Measurements from ENCODE around the gene PGK1. TPM values are rescaled to one million over a fixed set of nuclear protein-coding genes. Genes with fewer than 3 reads are reported as not detected.
A peak's percentile ranks its signal among the peaks of the same experiment; 100 is the strongest.

Gene PGK1
- polyA plus RNA-seq, 4 donors: 185 to 288 (median 207) TPM

DNA sequence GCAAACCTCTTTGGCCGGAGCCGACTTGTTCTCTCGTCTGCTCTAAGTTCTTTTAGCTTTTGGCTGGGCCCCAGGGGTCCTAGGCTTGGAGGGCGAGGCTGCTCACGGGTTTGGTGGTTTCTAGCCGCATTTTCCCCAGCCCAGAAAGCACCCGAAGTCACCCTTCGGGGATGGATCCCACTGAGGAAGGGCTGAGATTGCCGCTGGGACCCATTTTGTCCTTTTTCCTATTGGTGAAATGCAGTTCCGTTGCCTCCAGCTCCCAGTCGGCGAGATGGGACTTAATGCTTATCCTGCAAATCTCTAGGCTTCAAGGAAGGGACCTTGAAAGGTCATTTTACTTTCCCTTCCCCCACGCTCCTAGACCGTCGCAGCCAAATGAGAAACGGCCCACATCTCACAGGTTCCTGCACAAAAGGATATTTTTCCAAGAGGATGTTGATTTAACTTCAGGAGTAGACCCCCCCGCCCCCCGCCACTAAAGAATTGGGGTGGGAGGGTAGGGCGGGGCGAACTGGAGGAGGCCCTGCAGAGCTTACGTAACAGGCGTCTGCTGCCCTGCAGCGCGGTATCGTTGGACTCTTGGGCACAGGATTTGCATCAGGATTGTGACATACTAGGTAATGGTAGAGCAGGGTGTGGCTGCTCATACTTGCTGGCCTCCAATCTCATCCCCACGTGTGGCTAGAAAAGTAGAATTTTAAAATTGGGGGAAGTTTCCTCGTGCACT, 564 bp downstream of the PGK1 start:
- H3K36me3 ChIP-seq (ENCODE audit: control insufficient read depth in 3 of 3, insufficient read depth in 2 of 3, low read depth in 1 of 3, low read length in 3 of 3): no peaks in the 10 kb centered on the region
- peak overlapping the region; percentile 65 to 77 (median 74) for H3K4me3 ChIP-seq (ENCODE audit: low read depth in 1 of 3, low read length in 3 of 3)
- H3K27ac ChIP-seq (ENCODE audit: low read depth in 1 of 3, low read length in 2 of 3): peak overlapping the region; percentile 87 to 98 (median 93)
- H3K9me3 ChIP-seq (ENCODE audit: control insufficient read depth in 2 of 2, insufficient read depth in 1 of 2, low read depth in 1 of 2, low read length in 1 of 2): no peaks in the 10 kb centered on the region
- 1 to 33% (median 11%) methylated on average over 26 to 27 of the region's 27 CpGs for WGBS, 3 donors
- no peak for FAIRE-seq
- peak; percentile 81 to 83 for DNase-seq
- H3K4me1 ChIP-seq (ENCODE audit: control insufficient read depth in 3 of 3, insufficient read depth in 2 of 3, low read depth in 1 of 3, low read length in 2 of 3): peaks cover 0 to 7% (median 0%) of the 10 kb centered on the region in 3 donors
- no peaks in the 10 kb centered on the region for H3K27me3 ChIP-seq (ENCODE audit: control insufficient read depth in 3 of 3, insufficient read depth in 3 of 3, low read length in 3 of 3)

DNA sequence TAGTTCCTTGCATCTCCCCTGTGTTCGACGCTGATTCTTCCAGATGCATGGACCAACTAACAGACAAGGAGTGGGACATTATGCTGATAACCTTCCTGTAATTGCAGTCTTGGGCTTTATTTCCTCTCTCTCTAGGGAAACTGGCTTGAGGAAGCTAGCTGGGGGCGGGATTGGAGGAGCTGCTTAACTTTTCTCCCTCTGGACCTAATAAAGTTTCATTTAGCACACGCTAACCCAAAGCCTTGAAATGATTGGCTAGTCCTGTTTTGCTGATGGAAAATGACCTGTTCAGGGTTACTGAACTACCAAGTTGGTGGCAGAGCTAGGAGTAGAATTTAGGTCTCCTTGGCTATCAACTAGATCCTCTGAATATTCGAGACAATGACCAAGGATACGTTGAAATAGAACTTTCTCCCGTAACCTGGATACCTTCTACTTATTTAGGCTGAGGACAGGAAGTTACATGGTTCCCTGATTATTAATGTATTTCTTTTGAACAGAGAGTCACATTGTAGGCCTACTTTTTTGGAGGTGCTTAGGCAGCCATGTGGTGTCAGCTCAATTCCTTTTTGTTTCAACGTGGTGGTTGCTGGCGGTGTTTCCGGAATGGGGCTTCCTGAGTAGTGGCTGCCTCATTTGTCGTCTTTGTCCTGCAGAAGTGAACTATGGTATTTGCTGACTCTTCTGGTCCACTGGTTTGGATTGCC, 2.0 kb downstream of the PGK1 start:
- H3K27me3 ChIP-seq (ENCODE audit: control insufficient read depth in 3 of 3, insufficient read depth in 3 of 3, low read length in 3 of 3): no peaks in the 10 kb centered on the region
- peak overlapping the region in 2 of 3 donors; percentile 93 to 98 for H3K27ac ChIP-seq (ENCODE audit: low read depth in 1 of 3, low read length in 2 of 3)
- peaks cover 0 to 7% (median 0%) of the 10 kb centered on the region in 3 donors for H3K36me3 ChIP-seq (ENCODE audit: control insufficient read depth in 3 of 3, insufficient read depth in 2 of 3, low read depth in 1 of 3, low read length in 3 of 3)
- DNase-seq: peak in 1 of 2 donors; percentile 21
- no peak for FAIRE-seq
- no peaks in the 10 kb centered on the region for H3K9me3 ChIP-seq (ENCODE audit: control insufficient read depth in 2 of 2, insufficient read depth in 1 of 2, low read depth in 1 of 2, low read length in 1 of 2)
- peak overlapping the region; percentile 15 to 74 (median 65) for H3K4me3 ChIP-seq (ENCODE audit: low read depth in 1 of 3, low read length in 3 of 3)
- 31 to 60% (median 60%) methylated on average over 11 of the region's 11 CpGs for WGBS, 3 donors
- peaks cover 0 to 7% (median 0%) of the 10 kb centered on the region in 3 donors for H3K4me1 ChIP-seq (ENCODE audit: control insufficient read depth in 3 of 3, insufficient read depth in 2 of 3, low read depth in 1 of 3, low read length in 2 of 3)

DNA sequence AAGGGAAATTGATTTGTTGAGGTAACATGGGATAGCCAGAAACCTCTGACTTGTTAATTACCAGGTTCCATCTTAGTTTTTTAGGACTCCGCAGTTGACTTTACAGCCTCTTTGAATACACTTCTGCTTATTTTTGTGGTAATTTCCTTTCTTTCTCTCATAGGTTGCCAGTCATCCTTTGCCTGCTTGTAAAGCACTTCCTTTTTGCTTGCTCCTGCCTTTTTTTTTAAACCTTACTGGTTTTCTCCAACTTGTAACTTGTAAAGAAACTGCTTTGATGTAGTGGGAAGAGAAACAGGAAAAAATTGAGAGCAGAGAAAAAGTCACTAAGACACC, 2.6 kb downstream of the PGK1 start:
- Histone ChIP-seq H3K27me3 (ENCODE audit: control insufficient read depth in 3 of 3, insufficient read depth in 3 of 3, low read length in 3 of 3) (no peaks in the 10 kb centered on the region), H3K9me3 (ENCODE audit: control insufficient read depth in 2 of 2, insufficient read depth in 1 of 2, low read depth in 1 of 2, low read length in 1 of 2) (no peaks in the 10 kb centered on the region), H3K36me3 (ENCODE audit: control insufficient read depth in 3 of 3, insufficient read depth in 2 of 3, low read depth in 1 of 3, low read length in 3 of 3) (peaks cover 0 to 9% (median 0%) of the 10 kb centered on the region in 3 donors), H3K4me3 (ENCODE audit: low read depth in 1 of 3, low read length in 3 of 3) (peak overlapping the region in 2 of 3 donors; percentile 15 to 74), H3K4me1 (ENCODE audit: control insufficient read depth in 3 of 3, insufficient read depth in 2 of 3, low read depth in 1 of 3, low read length in 2 of 3) (peaks cover 0 to 7% (median 0%) of the 10 kb centered on the region in 3 donors), H3K27ac (ENCODE audit: low read depth in 1 of 3, low read length in 2 of 3) (peak overlapping the region in 2 of 3 donors; percentile 93 to 98)
- no peak for FAIRE-seq
- no peak for DNase-seq
- 65 to 88% (median 77%) methylated on average over 1 of the region's 1 CpG for WGBS, 3 donors

DNA sequence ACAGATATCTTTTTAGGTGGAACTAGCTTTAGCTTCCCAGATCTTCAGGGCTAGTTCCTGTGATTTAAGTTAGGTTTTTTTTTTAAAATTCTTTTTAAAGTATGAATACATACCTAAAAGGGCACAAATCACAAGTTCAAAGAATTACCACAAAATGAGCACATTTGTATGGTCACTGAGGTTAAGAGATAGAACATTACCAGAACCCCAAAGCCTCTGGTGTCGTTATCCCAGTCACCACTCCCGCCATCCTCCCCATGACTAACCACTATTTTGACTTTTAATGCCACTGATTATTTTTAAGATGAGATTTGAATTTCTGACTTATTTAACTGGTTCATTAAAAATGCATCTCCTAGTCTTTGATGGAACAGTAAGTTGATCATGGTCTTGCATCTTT, 5.4 kb downstream of the PGK1 start:
- Histone ChIP-seq H3K9me3 (ENCODE audit: control insufficient read depth in 2 of 2, insufficient read depth in 1 of 2, low read depth in 1 of 2, low read length in 1 of 2) (no peaks in the 10 kb centered on the region), H3K4me3 (ENCODE audit: low read depth in 1 of 3, low read length in 3 of 3) (no peak overlapping the region), H3K36me3 (ENCODE audit: control insufficient read depth in 3 of 3, insufficient read depth in 2 of 3, low read depth in 1 of 3, low read length in 3 of 3) (peaks cover 0 to 17% (median 0%) of the 10 kb centered on the region in 3 donors), H3K27me3 (ENCODE audit: control insufficient read depth in 3 of 3, insufficient read depth in 3 of 3, low read length in 3 of 3) (no peaks in the 10 kb centered on the region), H3K4me1 (ENCODE audit: control insufficient read depth in 3 of 3, insufficient read depth in 2 of 3, low read depth in 1 of 3, low read length in 2 of 3) (peaks cover 0 to 7% (median 0%) of the 10 kb centered on the region in 3 donors), H3K27ac (ENCODE audit: low read depth in 1 of 3, low read length in 2 of 3) (no peak overlapping the region)
- WGBS, 3 donors: 61 to 77% (median 72%) methylated on average over 2 of the region's 2 CpGs
- peak in 1 of 2 donors; percentile 10 for DNase-seq
- no peak for FAIRE-seq

DNA sequence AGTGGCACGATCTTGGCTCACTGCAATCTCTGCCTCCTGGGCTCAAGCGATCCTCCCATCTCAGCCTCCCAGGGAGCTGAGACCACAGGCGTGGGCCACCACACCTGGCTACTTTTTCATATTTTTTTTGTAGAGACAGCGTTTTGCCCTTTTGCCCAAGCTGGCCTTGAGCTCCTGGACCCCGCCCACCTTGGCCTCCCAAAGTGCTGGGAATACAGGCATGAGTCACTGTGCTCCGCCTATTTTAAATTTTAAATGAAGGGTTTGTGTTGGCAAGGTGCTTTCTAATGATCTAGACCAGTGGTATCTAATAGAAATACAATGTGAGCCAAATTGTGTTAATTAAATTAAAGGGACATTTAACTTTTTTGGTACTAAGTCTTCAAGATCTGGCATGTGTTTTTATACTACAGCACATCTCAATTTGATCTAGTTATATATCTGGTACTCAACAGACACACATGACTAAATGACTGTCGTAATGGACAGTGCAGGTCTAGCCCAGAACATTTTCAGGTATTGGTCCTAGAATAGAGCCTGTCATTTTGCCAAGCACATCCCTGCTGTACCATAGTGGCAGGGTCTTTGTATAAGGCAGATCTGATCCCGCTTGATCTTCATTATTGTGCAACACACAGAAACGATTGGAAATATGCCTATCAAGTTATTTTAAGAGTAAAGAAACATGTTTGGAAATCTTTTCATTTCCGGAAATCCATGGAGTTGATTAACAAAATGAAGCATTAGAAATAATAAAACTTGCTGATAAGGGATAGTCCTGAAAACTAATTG, 7.3 kb downstream of the PGK1 start:
- Histone ChIP-seq H3K27ac (ENCODE audit: low read depth in 1 of 3, low read length in 2 of 3) (no peak overlapping the region), H3K36me3 (ENCODE audit: control insufficient read depth in 3 of 3, insufficient read depth in 2 of 3, low read depth in 1 of 3, low read length in 3 of 3) (peaks cover 0 to 24% (median 4%) of the 10 kb centered on the region in 3 donors), H3K4me3 (ENCODE audit: low read depth in 1 of 3, low read length in 3 of 3) (no peak overlapping the region), H3K27me3 (ENCODE audit: control insufficient read depth in 3 of 3, insufficient read depth in 3 of 3, low read length in 3 of 3) (no peaks in the 10 kb centered on the region), H3K9me3 (ENCODE audit: control insufficient read depth in 2 of 2, insufficient read depth in 1 of 2, low read depth in 1 of 2, low read length in 1 of 2) (no peaks in the 10 kb centered on the region), H3K4me1 (ENCODE audit: control insufficient read depth in 3 of 3, insufficient read depth in 2 of 3, low read depth in 1 of 3, low read length in 2 of 3) (peaks cover 0 to 3% (median 0%) of the 10 kb centered on the region in 3 donors)
- no peak for FAIRE-seq
- DNase-seq: peak in 1 of 2 donors; percentile 19
- WGBS, 3 donors: 57 to 77% (median 59%) methylated on average over 10 of the region's 10 CpGs

DNA sequence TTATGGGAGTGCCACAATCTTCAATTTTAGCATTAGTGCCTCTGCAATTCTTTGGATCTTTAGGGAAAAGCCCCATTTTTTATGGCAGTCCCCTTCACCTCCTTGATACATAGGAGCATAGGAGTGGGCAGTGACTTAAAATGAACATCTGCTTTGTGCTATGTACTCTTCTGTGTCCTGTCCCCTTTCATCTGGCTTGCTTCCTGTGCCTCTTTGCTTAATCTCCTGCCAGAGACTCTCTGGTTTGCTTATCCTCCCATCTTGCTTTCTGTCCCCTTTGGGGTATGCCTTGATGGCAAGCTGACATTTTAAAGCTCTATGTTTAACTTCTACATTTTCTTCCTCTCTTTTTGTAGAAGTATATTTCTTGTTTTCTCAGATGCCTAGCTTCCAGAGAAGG, 12.3 kb downstream of the PGK1 start:
- peaks cover 0 to 3% (median 0%) of the 10 kb centered on the region in 3 donors for H3K4me1 ChIP-seq (ENCODE audit: control insufficient read depth in 3 of 3, insufficient read depth in 2 of 3, low read depth in 1 of 3, low read length in 2 of 3)
- DNase-seq (no peak), FAIRE-seq (no peak)
- H3K4me3 ChIP-seq (ENCODE audit: low read depth in 1 of 3, low read length in 3 of 3): no peak overlapping the region
- no peak overlapping the region for H3K27ac ChIP-seq (ENCODE audit: low read depth in 1 of 3, low read length in 2 of 3)
- no peaks in the 10 kb centered on the region for H3K9me3 ChIP-seq (ENCODE audit: control insufficient read depth in 2 of 2, insufficient read depth in 1 of 2, low read depth in 1 of 2, low read length in 1 of 2)
- H3K27me3 ChIP-seq (ENCODE audit: control insufficient read depth in 3 of 3, insufficient read depth in 3 of 3, low read length in 3 of 3): no peaks in the 10 kb centered on the region
- peaks cover 3 to 36% (median 12%) of the 10 kb centered on the region in 3 donors for H3K36me3 ChIP-seq (ENCODE audit: control insufficient read depth in 3 of 3, insufficient read depth in 2 of 3, low read depth in 1 of 3, low read length in 3 of 3)

DNA sequence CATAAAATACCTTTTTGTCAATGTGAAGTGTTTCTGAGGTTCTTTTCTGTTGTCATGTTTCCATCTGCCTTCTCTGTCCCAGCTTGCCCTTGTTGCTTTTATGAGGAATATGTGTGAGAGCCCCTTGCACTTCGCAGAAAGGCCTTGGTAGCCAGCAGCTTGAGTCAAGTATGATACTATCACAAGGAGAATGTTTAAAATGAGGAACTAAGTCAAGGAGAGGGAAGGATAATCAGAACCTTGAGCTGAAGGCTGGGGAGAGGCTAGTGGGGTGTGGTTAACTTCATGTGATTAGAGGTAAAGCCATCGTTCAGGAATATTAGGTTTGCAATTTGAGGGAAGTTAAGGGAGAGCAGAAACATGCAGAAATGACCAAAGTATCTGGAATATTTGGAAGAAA, 12.7 kb downstream of the PGK1 start:
- FAIRE-seq: no peak
- H3K27me3 ChIP-seq (ENCODE audit: control insufficient read depth in 3 of 3, insufficient read depth in 3 of 3, low read length in 3 of 3): no peaks in the 10 kb centered on the region
- H3K4me3 ChIP-seq (ENCODE audit: low read depth in 1 of 3, low read length in 3 of 3): no peak overlapping the region
- no peaks in the 10 kb centered on the region for H3K9me3 ChIP-seq (ENCODE audit: control insufficient read depth in 2 of 2, insufficient read depth in 1 of 2, low read depth in 1 of 2, low read length in 1 of 2)
- no peak overlapping the region for H3K27ac ChIP-seq (ENCODE audit: low read depth in 1 of 3, low read length in 2 of 3)
- DNase-seq: peak in 1 of 2 donors; percentile 19
- peaks cover 0 to 3% (median 0%) of the 10 kb centered on the region in 3 donors for H3K4me1 ChIP-seq (ENCODE audit: control insufficient read depth in 3 of 3, insufficient read depth in 2 of 3, low read depth in 1 of 3, low read length in 2 of 3)
- peaks cover 3 to 37% (median 12%) of the 10 kb centered on the region in 3 donors for H3K36me3 ChIP-seq (ENCODE audit: control insufficient read depth in 3 of 3, insufficient read depth in 2 of 3, low read depth in 1 of 3, low read length in 3 of 3)
- 43 to 59% (median 47%) methylated on average over 2 of the region's 2 CpGs for WGBS, 3 donors

DNA sequence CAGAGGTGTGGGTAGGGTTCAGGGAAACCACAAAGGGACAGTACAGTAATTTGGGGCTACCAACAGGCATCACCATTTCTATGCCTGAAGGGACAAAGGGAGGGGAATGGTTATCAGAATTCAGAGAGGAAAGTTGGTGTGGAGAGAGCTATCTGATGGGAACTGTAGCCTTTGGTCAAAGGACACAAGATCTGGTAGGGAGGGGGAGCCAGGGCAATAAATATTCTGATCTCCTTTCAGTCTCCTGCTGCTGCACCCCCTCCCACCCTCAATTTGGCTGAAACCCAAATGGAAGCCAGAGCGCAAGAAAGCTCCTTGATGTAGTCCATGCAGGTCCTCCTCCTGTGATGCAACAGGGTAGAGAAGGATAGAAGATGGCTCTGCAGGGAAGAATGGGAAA, 14.6 kb downstream of the PGK1 start:
- Histone ChIP-seq H3K36me3 (ENCODE audit: control insufficient read depth in 3 of 3, insufficient read depth in 2 of 3, low read depth in 1 of 3, low read length in 3 of 3) (peaks cover 3 to 35% (median 13%) of the 10 kb centered on the region in 3 donors), H3K27me3 (ENCODE audit: control insufficient read depth in 3 of 3, insufficient read depth in 3 of 3, low read length in 3 of 3) (no peaks in the 10 kb centered on the region), H3K9me3 (ENCODE audit: control insufficient read depth in 2 of 2, insufficient read depth in 1 of 2, low read depth in 1 of 2, low read length in 1 of 2) (no peaks in the 10 kb centered on the region), H3K4me3 (ENCODE audit: low read depth in 1 of 3, low read length in 3 of 3) (no peak overlapping the region), H3K27ac (ENCODE audit: low read depth in 1 of 3, low read length in 2 of 3) (no peak overlapping the region), H3K4me1 (ENCODE audit: control insufficient read depth in 3 of 3, insufficient read depth in 2 of 3, low read depth in 1 of 3, low read length in 2 of 3) (peaks cover 0 to 3% (median 0%) of the 10 kb centered on the region in 3 donors)
- WGBS, 3 donors: 26 to 73% (median 53%) methylated on average over 1 of the region's 1 CpG
- DNase-seq (peak in 1 of 2 donors; percentile 57), FAIRE-seq (no peak)

Measured in small intestine (tissue), 7 donors.